ENCODE data around the gene CTNNB1. TPM values are rescaled to one million over a fixed set of nuclear protein-coding genes. Genes with fewer than 3 reads are reported as not detected.

The CTNNB1 gene
- total RNA-seq, 1 experiment from 2014 or later: 460 TPM

DNA sequence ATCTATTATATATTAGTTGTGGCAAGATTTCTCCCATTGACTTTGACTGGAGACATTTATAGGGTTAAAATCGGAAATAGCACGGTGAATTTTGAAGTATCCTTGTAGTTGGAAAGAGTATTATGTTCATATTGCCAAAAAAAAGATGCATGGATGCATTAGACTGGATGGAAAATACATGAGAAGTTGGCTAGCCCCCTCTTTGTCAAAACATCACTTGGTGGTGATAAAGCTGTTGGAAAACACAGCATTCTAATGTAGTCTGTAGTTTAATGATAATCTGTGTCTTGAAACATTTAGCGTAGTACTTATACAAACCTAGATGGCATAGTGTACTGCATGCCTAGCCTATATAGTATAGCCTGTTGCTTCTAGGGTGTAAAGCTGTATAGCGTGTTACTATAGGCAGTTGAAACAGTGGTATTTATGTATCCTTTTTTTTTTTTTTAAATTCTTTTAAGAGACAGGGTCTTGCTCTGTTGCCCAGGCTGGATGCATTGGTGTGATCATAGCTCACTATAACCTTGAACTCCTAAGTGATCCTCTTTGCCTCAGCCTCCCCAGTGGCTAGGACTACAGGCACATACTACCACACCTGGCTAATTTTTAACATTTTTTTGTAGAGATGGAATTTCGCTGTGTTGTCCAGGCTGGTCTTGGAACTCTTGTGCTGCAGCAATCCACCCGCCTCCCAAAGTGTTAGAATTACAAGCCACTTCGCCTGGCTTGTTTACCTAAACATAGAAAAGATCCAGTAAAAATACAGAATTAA is 21.8 kb downstream of the CTNNB1 start:
- no peaks in the 10 kb centered on the region for H3K9me2 ChIP-seq (replicated peaks; ENCODE audit: low read length)
- no peak for DNase-seq
- no peaks in the 10 kb centered on the region for H3F3A ChIP-seq (ENCODE audit: low read length, unreplicated experiment)
- H3K4me2 ChIP-seq (ENCODE audit: low read length): no peak overlapping the region
- H4K20me1 ChIP-seq (ENCODE audit: low read length): peaks cover 71% of the 10 kb centered on the region
- peaks cover 24% of the 10 kb centered on the region for H3K36me3 ChIP-seq (ENCODE audit: low read depth, low read length)
- H3K9me3 ChIP-seq (ENCODE audit: low read length): no peaks in the 10 kb centered on the region
- no TSS peak for BruUV-seq (replicated peaks)
- ChIA-PET POLR2A (ENCODE audit: unreplicated experiment) (interaction anchor here (0.6 kb wide), 1 partner anchor 614 kb away, joined by 12 read pairs; no protein-coding TSS in a partner anchor), CTCF (no interaction called here)
- H3K79me2 ChIP-seq (ENCODE audit: low read length): peaks cover 90% of the 10 kb centered on the region
- TF ChIP-seq EZH2phosphoT487 (IDR thresholded peaks at IDR 0.05; ENCODE audit: borderline replicate concordance, low read length) (no peak), EZH2 (IDR thresholded peaks at IDR 0.05; ENCODE audit: low read length, unreplicated experiment) (no peak)
- TF ChIP-seq, protein P1, sequence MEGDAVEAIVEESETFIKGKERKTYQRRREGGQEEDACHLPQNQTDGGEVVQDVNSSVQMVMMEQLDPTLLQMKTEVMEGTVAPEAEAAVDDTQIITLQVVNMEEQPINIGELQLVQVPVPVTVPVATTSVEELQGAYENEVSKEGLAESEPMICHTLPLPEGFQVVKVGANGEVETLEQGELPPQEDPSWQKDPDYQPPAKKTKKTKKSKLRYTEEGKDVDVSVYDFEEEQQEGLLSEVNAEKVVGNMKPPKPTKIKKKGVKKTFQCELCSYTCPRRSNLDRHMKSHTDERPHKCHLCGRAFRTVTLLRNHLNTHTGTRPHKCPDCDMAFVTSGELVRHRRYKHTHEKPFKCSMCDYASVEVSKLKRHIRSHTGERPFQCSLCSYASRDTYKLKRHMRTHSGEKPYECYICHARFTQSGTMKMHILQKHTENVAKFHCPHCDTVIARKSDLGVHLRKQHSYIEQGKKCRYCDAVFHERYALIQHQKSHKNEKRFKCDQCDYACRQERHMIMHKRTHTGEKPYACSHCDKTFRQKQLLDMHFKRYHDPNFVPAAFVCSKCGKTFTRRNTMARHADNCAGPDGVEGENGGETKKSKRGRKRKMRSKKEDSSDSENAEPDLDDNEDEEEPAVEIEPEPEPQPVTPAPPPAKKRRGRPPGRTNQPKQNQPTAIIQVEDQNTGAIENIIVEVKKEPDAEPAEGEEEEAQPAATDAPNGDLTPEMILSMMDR (conservative IDR thresholded peaks at IDR 0.05; ENCODE audit: low read depth, low read length): no peak
- H3K9ac ChIP-seq (ENCODE audit: low read length): no peak overlapping the region
- no peak overlapping the region for H2AFZ ChIP-seq (ENCODE audit: low read length)
- no peak overlapping the region for H3K27ac ChIP-seq (ENCODE audit: low read length)
- H3K27me3 ChIP-seq (ENCODE audit: low read length): no peaks in the 10 kb centered on the region
- no peak for ATAC-seq
- H3K4me1 ChIP-seq (ENCODE audit: insufficient read depth, low read length): peaks cover 8% of the 10 kb centered on the region
- no peak overlapping the region for H3K4me3 ChIP-seq (ENCODE audit: low read length)
- intact Hi-C loops (cut with micrococcal nuclease): no loop called here

DNA sequence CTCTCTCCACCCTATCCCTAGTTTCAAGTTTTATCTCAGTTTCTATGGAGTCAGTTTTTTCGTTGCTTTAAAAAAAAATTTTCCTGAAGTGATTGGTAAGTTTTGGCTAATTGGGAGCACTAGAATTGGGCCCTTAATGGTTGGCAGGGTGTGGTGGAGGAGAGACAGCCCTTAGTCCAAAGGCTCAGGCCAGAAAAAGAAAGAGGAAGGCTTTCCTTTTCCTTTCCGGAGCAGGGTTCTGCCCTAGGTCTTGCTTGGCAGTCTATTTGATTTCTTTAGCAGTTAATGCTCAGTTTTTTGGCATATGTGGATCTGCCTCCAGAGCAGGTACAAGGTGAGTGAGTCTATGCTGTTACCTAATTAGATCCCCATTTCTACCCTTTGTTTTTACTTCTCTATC is 22.7 kb downstream of the CTNNB1 start:
- H3K9me3 ChIP-seq (ENCODE audit: low read length): no peaks in the 10 kb centered on the region
- H2AFZ ChIP-seq (ENCODE audit: low read length): no peak overlapping the region
- peaks cover 2% of the 10 kb centered on the region for H3K4me1 ChIP-seq (ENCODE audit: insufficient read depth, low read length)
- H3K27me3 ChIP-seq (ENCODE audit: low read length): no peaks in the 10 kb centered on the region
- H4K20me1 ChIP-seq (ENCODE audit: low read length): peaks cover 62% of the 10 kb centered on the region
- no peak overlapping the region for H3K27ac ChIP-seq (ENCODE audit: low read length)
- no peak overlapping the region for H3K9ac ChIP-seq (ENCODE audit: low read length)
- BruUV-seq (replicated peaks): no TSS peak
- no peak overlapping the region for H3K4me3 ChIP-seq (ENCODE audit: low read length)
- peaks cover 34% of the 10 kb centered on the region for H3K36me3 ChIP-seq (ENCODE audit: low read depth, low read length)
- no peaks in the 10 kb centered on the region for H3K9me2 ChIP-seq (replicated peaks; ENCODE audit: low read length)
- ATAC-seq (no peak), DNase-seq (no peak)
- CTCF ChIA-PET: no interaction called here
- no peaks in the 10 kb centered on the region for H3F3A ChIP-seq (ENCODE audit: low read length, unreplicated experiment)
- no peak overlapping the region for H3K4me2 ChIP-seq (ENCODE audit: low read length)
- peaks cover 86% of the 10 kb centered on the region for H3K79me2 ChIP-seq (ENCODE audit: low read length)
- intact Hi-C loops (cut with micrococcal nuclease): no loop called here
- TF ChIP-seq EZH2phosphoT487 (IDR thresholded peaks at IDR 0.05; ENCODE audit: borderline replicate concordance, low read length) (no peak), EZH2 (IDR thresholded peaks at IDR 0.05; ENCODE audit: low read length, unreplicated experiment) (no peak)
- TF ChIP-seq, protein P1 (conservative IDR thresholded peaks at IDR 0.05; ENCODE audit: low read depth, low read length): no peak
- POLR2A ChIA-PET (ENCODE audit: unreplicated experiment): no interaction called here

DNA sequence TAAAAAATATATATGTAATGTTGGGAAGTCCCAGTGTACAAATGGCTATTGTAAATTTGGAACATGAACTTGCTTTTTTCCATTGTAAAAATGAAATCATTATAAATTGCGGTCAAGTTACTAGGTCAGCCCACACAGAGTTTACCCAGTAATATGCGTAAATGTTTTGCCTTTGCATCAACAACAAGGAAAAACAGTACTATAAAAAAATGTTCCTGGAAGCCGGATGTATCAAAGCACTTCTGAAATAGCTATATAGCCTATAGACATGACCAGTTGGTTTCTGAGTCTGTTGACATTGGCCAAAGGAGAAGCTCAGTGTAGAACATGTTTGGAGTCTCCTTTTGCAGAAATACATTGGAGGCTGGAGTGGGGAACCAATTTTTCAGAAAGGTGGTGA is 23.2 kb downstream of the CTNNB1 start:
- Histone ChIP-seq H3K4me2 (ENCODE audit: low read length) (no peak overlapping the region), H3K36me3 (ENCODE audit: low read depth, low read length) (peaks cover 39% of the 10 kb centered on the region), H3K9ac (ENCODE audit: low read length) (no peak overlapping the region), H3K9me3 (ENCODE audit: low read length) (no peaks in the 10 kb centered on the region), H3K9me2 (replicated peaks; ENCODE audit: low read length) (no peaks in the 10 kb centered on the region), H3K27ac (ENCODE audit: low read length) (no peak overlapping the region), H3F3A (ENCODE audit: low read length, unreplicated experiment) (no peaks in the 10 kb centered on the region), H2AFZ (ENCODE audit: low read length) (no peak overlapping the region), H3K79me2 (ENCODE audit: low read length) (peaks cover 85% of the 10 kb centered on the region), H3K4me1 (ENCODE audit: insufficient read depth, low read length) (no peaks in the 10 kb centered on the region), H4K20me1 (ENCODE audit: low read length) (peaks cover 57% of the 10 kb centered on the region), H3K27me3 (ENCODE audit: low read length) (no peaks in the 10 kb centered on the region), H3K4me3 (ENCODE audit: low read length) (no peak overlapping the region)
- ChIA-PET POLR2A (ENCODE audit: unreplicated experiment) (no interaction called here), CTCF (no interaction called here)
- ATAC-seq (no peak), DNase-seq (no peak)
- no TSS peak for BruUV-seq (replicated peaks)
- no peak for TF ChIP-seq EZH2 (IDR thresholded peaks at IDR 0.05; ENCODE audit: low read length, unreplicated experiment)
- TF ChIP-seq, protein P1 (conservative IDR thresholded peaks at IDR 0.05; ENCODE audit: low read depth, low read length): no peak
- no peak for TF ChIP-seq EZH2phosphoT487 (IDR thresholded peaks at IDR 0.05; ENCODE audit: borderline replicate concordance, low read length)
- intact Hi-C loops (cut with micrococcal nuclease): no loop called here
